OCI-LY7 (cell line): ENCODE data around the gene RPLP2. TPM values are rescaled to one million over a fixed set of nuclear protein-coding genes. Genes with fewer than 3 reads are reported as not detected.

ENCODE experiments used
- BruUV-seq: library from RNA; stranded (reverse); fragments of 400-500 nt; replicated peaks from 2 replicates; lab custom pipeline; 2021; lab: Mats Ljungman, UMichigan
- CTCF ChIA-PET: fragments of 300-600 bp; sonication (Branson Sonifier 250); formaldehyde crosslinking; loops from one replicate; lab custom pipeline; 2022; ENCODE audit warnings: antibody characterized with exemption; ENCODE audit not compliant: unreplicated experiment; lab: Charles Lee
- POLR2A ChIA-PET: fragments of 300-600 bp; sonication (Branson Sonifier 250); formaldehyde crosslinking; loops from one replicate; lab custom pipeline; 2022; ENCODE audit warnings: antibody characterized with exemption; lab: Charles Lee
- DNase-seq: peaks from one replicate; pipeline ENCODE4 v3.0.0-alpha.2; 2015; ENCODE audit warnings: low spot score
- H2AFZ ChIP-seq: fragments of 200-600 bp; sonication (generic), shearing (Covaris generic); 2 replicates; pipeline ENCODE4 v1.6.1; 2014; ENCODE audit warnings: mild to moderate bottlenecking, antibody characterized with exemption, low read length, moderate library complexity
- H3K27ac ChIP-seq: fragments of 200-600 bp; sonication (generic); 2 replicates; pipeline ENCODE4 v1.5.1; 2014; ENCODE audit warnings: mixed run types, low read depth, mild to moderate bottlenecking, moderate library complexity, low read length, inconsistent platforms; ENCODE audit not compliant: poor library complexity, severe bottlenecking
- H3K36me3 ChIP-seq: fragments of 200-600 bp; sonication (generic); 2 replicates; pipeline ENCODE4 v1.6.1; 2014; ENCODE audit warnings: mild to moderate bottlenecking, antibody characterized with exemption, low read length, moderate library complexity, mixed read lengths; ENCODE audit not compliant: insufficient read depth
- H3K4me1 ChIP-seq: fragments of 200-600 bp; sonication (generic); 2 replicates; pipeline ENCODE4 v1.5.1; 2014; ENCODE audit warnings: mild to moderate bottlenecking, low read length; ENCODE audit not compliant: insufficient read depth, poor library complexity, severe bottlenecking
- H3K4me2 ChIP-seq: fragments of 200-600 bp; sonication (generic); 2 replicates; pipeline ENCODE4 v1.6.1; 2014; ENCODE audit warnings: mild to moderate bottlenecking, low read length
- H3K4me3 ChIP-seq: fragments of 200-600 bp; sonication (generic); 2 replicates; pipeline ENCODE4 v1.5.1; 2014; ENCODE audit warnings: mild to moderate bottlenecking, low read depth, low read length; ENCODE audit not compliant: poor library complexity, severe bottlenecking
- H3K79me2 ChIP-seq: fragments of 200-600 bp; sonication (generic); 2 replicates; pipeline ENCODE4 v1.6.1; 2016; ENCODE audit warnings: low read depth, mild to moderate bottlenecking, low read length, moderate library complexity, mixed read lengths; ENCODE audit not compliant: insufficient read depth
- H3K9me2 ChIP-seq: fragments of 200-600 bp; sonication (generic); 2 replicates; pipeline ENCODE4 v1.6.1; 2016; ENCODE audit warnings: mild to moderate bottlenecking, low read length, mixed read lengths; ENCODE audit not compliant: insufficient read depth
- H3K9me3 ChIP-seq: fragments of 200-600 bp; sonication (generic); 2 replicates; pipeline ENCODE4 v1.6.1; 2014; ENCODE audit warnings: mild to moderate bottlenecking, mixed run types, low read length, mixed read lengths
- H4K20me1 ChIP-seq: fragments of 200-600 bp; sonication (generic); 2 replicates; pipeline ENCODE4 v1.6.1; 2014; ENCODE audit warnings: mild to moderate bottlenecking, antibody characterized with exemption, low read length, moderate library complexity, mixed read lengths; ENCODE audit not compliant: insufficient read depth
- EZH2phosphoT487 ChIP-seq: fragments of 200-600 bp; sonication (generic); IDR thresholded peaks from 2 replicates; pipeline ENCODE4 v1.6.1; 2018; ENCODE audit warnings: low read depth, borderline replicate concordance, mild to moderate bottlenecking, mixed run types, antibody characterized with exemption, low read length, moderate library complexity, mixed read lengths
- intact Hi-C: fragments of 100-400 bp; cut with micrococcal nuclease; formaldehyde crosslinking; loops from one replicate; pipeline ENCODE4 v1.10.0; 2022; ENCODE audit not compliant: unreplicated experiment
- total RNA-seq, 2 experiments: library from RNA; depleted of rRNA in 1 of 2; stranded (reverse); fragments of >200 nt in 1 of 2; shearing (Covaris generic) in 1 of 2; gene quantifications; 2 replicates each; pipeline ENCODE4 v1.2.3, GENCODE V29; 2014 to 2022
- TF ChIP-seq, protein P1 (sequence below): fragments of 200-600 bp; sonication (generic); conservative IDR thresholded peaks from 2 replicates; pipeline ENCODE4 v1.5.1; 2014; ENCODE audit warnings: mild to moderate bottlenecking, antibody characterized with exemption, low read length, moderate library complexity, mixed read lengths

The RPLP2 gene
- total RNA-seq, 2 experiments from 2014 or later: 1,564 to 3,147 TPM

DNA sequence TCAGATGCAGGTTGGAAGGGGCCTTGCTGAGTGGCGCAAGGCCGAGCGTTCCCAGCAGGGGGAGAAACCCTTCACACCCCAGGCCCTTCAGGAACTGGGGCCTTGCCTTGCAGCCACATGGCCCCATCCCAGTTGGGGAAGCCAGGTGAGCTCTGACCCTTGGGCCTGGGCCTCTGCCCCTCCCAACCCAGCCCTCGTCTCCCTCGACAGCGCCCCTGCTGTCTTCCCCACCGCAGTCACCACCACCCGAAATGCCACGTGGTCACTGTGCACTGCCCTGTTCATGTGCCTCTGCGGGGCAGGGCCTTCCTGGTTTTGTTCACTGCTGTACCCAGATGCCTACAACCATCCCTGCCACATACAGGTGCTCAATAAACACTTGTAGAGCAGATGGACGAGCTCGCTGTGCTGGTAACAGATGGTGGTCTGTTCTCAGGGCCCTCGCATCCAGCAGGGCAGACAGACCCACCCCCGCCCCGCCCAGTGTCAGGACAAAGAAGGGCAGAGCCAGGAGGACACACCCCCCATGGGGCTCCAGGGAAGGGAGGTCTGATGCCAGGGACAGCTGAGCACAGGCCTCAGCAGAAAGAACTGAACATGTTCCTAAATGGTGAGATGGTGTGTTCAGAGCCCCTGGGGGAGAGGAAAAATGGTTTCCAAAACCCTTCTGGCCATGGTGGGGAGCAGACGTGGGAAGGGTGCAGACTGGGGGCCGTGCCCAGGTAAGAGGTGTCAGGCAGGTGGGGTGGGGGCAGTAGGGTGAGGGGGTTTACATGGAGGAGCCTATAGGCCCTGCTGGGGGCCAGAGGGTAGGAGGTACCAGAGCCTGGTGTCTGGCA lies 28.9 kb downstream of the RPLP2 start:
- BruUV-seq: no TSS peak
- no peak for DNase-seq
- TF ChIP-seq, protein P1, sequence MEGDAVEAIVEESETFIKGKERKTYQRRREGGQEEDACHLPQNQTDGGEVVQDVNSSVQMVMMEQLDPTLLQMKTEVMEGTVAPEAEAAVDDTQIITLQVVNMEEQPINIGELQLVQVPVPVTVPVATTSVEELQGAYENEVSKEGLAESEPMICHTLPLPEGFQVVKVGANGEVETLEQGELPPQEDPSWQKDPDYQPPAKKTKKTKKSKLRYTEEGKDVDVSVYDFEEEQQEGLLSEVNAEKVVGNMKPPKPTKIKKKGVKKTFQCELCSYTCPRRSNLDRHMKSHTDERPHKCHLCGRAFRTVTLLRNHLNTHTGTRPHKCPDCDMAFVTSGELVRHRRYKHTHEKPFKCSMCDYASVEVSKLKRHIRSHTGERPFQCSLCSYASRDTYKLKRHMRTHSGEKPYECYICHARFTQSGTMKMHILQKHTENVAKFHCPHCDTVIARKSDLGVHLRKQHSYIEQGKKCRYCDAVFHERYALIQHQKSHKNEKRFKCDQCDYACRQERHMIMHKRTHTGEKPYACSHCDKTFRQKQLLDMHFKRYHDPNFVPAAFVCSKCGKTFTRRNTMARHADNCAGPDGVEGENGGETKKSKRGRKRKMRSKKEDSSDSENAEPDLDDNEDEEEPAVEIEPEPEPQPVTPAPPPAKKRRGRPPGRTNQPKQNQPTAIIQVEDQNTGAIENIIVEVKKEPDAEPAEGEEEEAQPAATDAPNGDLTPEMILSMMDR: no peak
- no peak for TF ChIP-seq EZH2phosphoT487
- Histone ChIP-seq H3K36me3 (peaks cover 33% of the 10 kb centered on the region), H3K9me3 (no peaks in the 10 kb centered on the region), H3K79me2 (peaks cover 18% of the 10 kb centered on the region), H3K4me1 (peaks cover 14% of the 10 kb centered on the region), H4K20me1 (peaks cover 12% of the 10 kb centered on the region; the same call in 1 of the 2 replicates), H3K9me2 (no peaks in the 10 kb centered on the region), H3K27ac (no peak overlapping the region), H3K4me3 (no peak overlapping the region), H3K4me2 (no peak overlapping the region), H2AFZ (no peak overlapping the region)
- ChIA-PET POLR2A (no interaction called here), CTCF (interaction anchor here (0.8 kb wide), 1 partner anchor 9 kb away, joined by 3 read pairs; no protein-coding TSS in a partner anchor)
- intact Hi-C loops: no loop called here

DNA sequence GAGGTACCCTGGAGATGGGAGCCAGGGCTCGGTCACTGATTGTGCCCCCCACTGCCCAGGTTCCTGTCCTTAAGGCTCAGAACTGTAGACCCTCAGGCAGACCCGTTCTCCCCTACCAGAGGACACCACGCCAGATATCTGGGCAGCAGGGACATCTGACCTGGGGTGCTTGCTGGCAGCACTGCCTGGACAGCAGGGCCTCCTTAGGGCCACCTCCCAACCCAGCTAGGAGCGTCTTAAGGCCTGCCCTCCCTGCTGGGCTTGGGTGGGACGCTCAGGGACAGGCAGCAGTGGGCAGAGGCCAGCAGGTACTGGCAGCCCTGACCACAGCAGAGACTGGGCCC lies 29.5 kb downstream of the RPLP2 start:
- no peak overlapping the region for H3K4me3 ChIP-seq
- intact Hi-C loops: no loop called here
- TF ChIP-seq EZH2phosphoT487: no peak
- TF ChIP-seq, protein P1: no peak
- H2AFZ ChIP-seq: no peak overlapping the region
- peaks cover 20% of the 10 kb centered on the region for H3K4me1 ChIP-seq
- no TSS peak for BruUV-seq
- H3K27ac ChIP-seq: no peak overlapping the region
- H3K9me3 ChIP-seq: no peaks in the 10 kb centered on the region
- H3K36me3 ChIP-seq: peaks cover 33% of the 10 kb centered on the region
- POLR2A ChIA-PET: no interaction called here
- no peak overlapping the region for H3K4me2 ChIP-seq
- H3K9me2 ChIP-seq: no peaks in the 10 kb centered on the region
- peaks cover 18% of the 10 kb centered on the region for H3K79me2 ChIP-seq
- CTCF ChIA-PET: no interaction called here
- H4K20me1 ChIP-seq: peaks cover 12% of the 10 kb centered on the region; the same call in 1 of the 2 replicates
- no peak for DNase-seq
